ENCODE results near the gene EGFL8.

The EGFL8 gene

GRCh38 chr6:32194825-32195651 is 30.6 kb downstream of the EGFL8 start:
- H3K9me3 ChIP-seq (ENCODE audit: control insufficient read depth in 1 of 2, low read length in 2 of 2), result no peaks in the 10 kb centered on the region
- peak overlapping the region; percentile 50 to 63 for H3K4me3 ChIP-seq (ENCODE audit: low read depth in 1 of 2, low read length in 2 of 2)
- H3K9ac ChIP-seq (ENCODE audit: low read depth in 1 of 2, low read length in 2 of 2), result peak overlapping the region; percentile 50 to 71
- H3K36me3 ChIP-seq (ENCODE audit: control insufficient read depth in 1 of 2, insufficient read depth in 2 of 2, low read length in 2 of 2), result no peaks in the 10 kb centered on the region
- peaks cover 41 to 46% of the 10 kb centered on the region in 2 donors for H3K4me1 ChIP-seq (ENCODE audit: control insufficient read depth in 1 of 2, insufficient read depth in 2 of 2, low read length in 2 of 2)
- no peaks in the 10 kb centered on the region for H3K27me3 ChIP-seq (ENCODE audit: control insufficient read depth in 1 of 2, insufficient read depth in 2 of 2, low read length in 2 of 2)
- peak overlapping the region; percentile 78 for H3K27ac ChIP-seq (ENCODE audit: low read depth, low read length)

GRCh38 chr6:32195652-32195901 is 31.2 kb downstream of the EGFL8 start:
- peak overlapping the region; percentile 63 to 86 for H3K4me3 ChIP-seq (ENCODE audit: low read depth in 1 of 2, low read length in 2 of 2)

GRCh38 chr6:32195902-32196681 is 31.7 kb downstream of the EGFL8 start:
- peak overlapping the region; percentile 95 to 98 for H3K9ac ChIP-seq (ENCODE audit: low read depth in 1 of 2, low read length in 2 of 2)
- H3K4me3 ChIP-seq (ENCODE audit: low read depth in 1 of 2, low read length in 2 of 2), result peak overlapping the region; percentile 82 to 86
- no peaks in the 10 kb centered on the region for H3K27me3 ChIP-seq (ENCODE audit: control insufficient read depth in 1 of 2, insufficient read depth in 2 of 2, low read length in 2 of 2)
- H3K27ac ChIP-seq (ENCODE audit: low read depth, low read length), result peak overlapping the region; percentile 99
- H3K9me3 ChIP-seq (ENCODE audit: control insufficient read depth in 1 of 2, low read length in 2 of 2), result no peaks in the 10 kb centered on the region
- H3K36me3 ChIP-seq (ENCODE audit: control insufficient read depth in 1 of 2, insufficient read depth in 2 of 2, low read length in 2 of 2), result no peaks in the 10 kb centered on the region
- peaks cover 31 to 42% of the 10 kb centered on the region in 2 donors for H3K4me1 ChIP-seq (ENCODE audit: control insufficient read depth in 1 of 2, insufficient read depth in 2 of 2, low read length in 2 of 2)

More at GRCh38 chr6:32195652-32195901, 31.2 kb downstream of the EGFL8 start:
- Histone ChIP-seq H3K36me3 (ENCODE audit: control insufficient read depth in 1 of 2, insufficient read depth in 2 of 2, low read length in 2 of 2) (no peaks in the 10 kb centered on the region), H3K27ac (ENCODE audit: low read depth, low read length) (peak overlapping the region; percentile 99), H3K9me3 (ENCODE audit: control insufficient read depth in 1 of 2, low read length in 2 of 2) (no peaks in the 10 kb centered on the region), H3K9ac (ENCODE audit: low read depth in 1 of 2, low read length in 2 of 2) (peak overlapping the region in 1 of 2 donors; percentile 98), H3K4me1 (ENCODE audit: control insufficient read depth in 1 of 2, insufficient read depth in 2 of 2, low read length in 2 of 2) (peaks cover 36 to 46% of the 10 kb centered on the region in 2 donors), H3K27me3 (ENCODE audit: control insufficient read depth in 1 of 2, insufficient read depth in 2 of 2, low read length in 2 of 2) (no peaks in the 10 kb centered on the region)

GRCh38 chr6:32196682-32197616 is 32.6 kb downstream of the EGFL8 start:
- Histone ChIP-seq H3K27me3 (ENCODE audit: control insufficient read depth in 1 of 2, insufficient read depth in 2 of 2, low read length in 2 of 2) (no peaks in the 10 kb centered on the region), H3K9ac (ENCODE audit: low read depth in 1 of 2, low read length in 2 of 2) (peak overlapping the region; percentile 95 to 98), H3K27ac (ENCODE audit: low read depth, low read length) (peak overlapping the region; percentile 99), H3K9me3 (ENCODE audit: control insufficient read depth in 1 of 2, low read length in 2 of 2) (no peaks in the 10 kb centered on the region), H3K36me3 (ENCODE audit: control insufficient read depth in 1 of 2, insufficient read depth in 2 of 2, low read length in 2 of 2) (no peaks in the 10 kb centered on the region), H3K4me1 (ENCODE audit: control insufficient read depth in 1 of 2, insufficient read depth in 2 of 2, low read length in 2 of 2) (peaks cover 25 to 33% of the 10 kb centered on the region in 2 donors), H3K4me3 (ENCODE audit: low read depth in 1 of 2, low read length in 2 of 2) (peak overlapping the region; percentile 82 to 86)

GRCh38 chr6:32198345-32198696 is 33.9 kb downstream of the EGFL8 start:
- H3K9ac ChIP-seq (ENCODE audit: low read depth in 1 of 2, low read length in 2 of 2), result no peak overlapping the region
- H3K9me3 ChIP-seq (ENCODE audit: control insufficient read depth in 1 of 2, low read length in 2 of 2), result no peaks in the 10 kb centered on the region
- no peak overlapping the region for H3K27ac ChIP-seq (ENCODE audit: low read depth, low read length)
- no peaks in the 10 kb centered on the region for H3K36me3 ChIP-seq (ENCODE audit: control insufficient read depth in 1 of 2, insufficient read depth in 2 of 2, low read length in 2 of 2)
- H3K27me3 ChIP-seq (ENCODE audit: control insufficient read depth in 1 of 2, insufficient read depth in 2 of 2, low read length in 2 of 2), result no peaks in the 10 kb centered on the region
- no peak overlapping the region for H3K4me3 ChIP-seq (ENCODE audit: low read depth in 1 of 2, low read length in 2 of 2)
- peaks cover 22 to 25% of the 10 kb centered on the region in 2 donors for H3K4me1 ChIP-seq (ENCODE audit: control insufficient read depth in 1 of 2, insufficient read depth in 2 of 2, low read length in 2 of 2)

- Histone ChIP-seq H3K27ac (ENCODE audit: low read depth, low read length) (no peak overlapping the region), H3K4me3 (ENCODE audit: low read depth in 1 of 2, low read length in 2 of 2) (no peak overlapping the region), H3K4me1 (ENCODE audit: control insufficient read depth in 1 of 2, insufficient read depth in 2 of 2, low read length in 2 of 2) (peaks cover 18 to 25% of the 10 kb centered on the region in 2 donors), H3K9ac (ENCODE audit: low read depth in 1 of 2, low read length in 2 of 2) (no peak overlapping the region), H3K9me3 (ENCODE audit: control insufficient read depth in 1 of 2, low read length in 2 of 2) (no peaks in the 10 kb centered on the region), H3K36me3 (ENCODE audit: control insufficient read depth in 1 of 2, insufficient read depth in 2 of 2, low read length in 2 of 2) (no peaks in the 10 kb centered on the region), H3K27me3 (ENCODE audit: control insufficient read depth in 1 of 2, insufficient read depth in 2 of 2, low read length in 2 of 2) (no peaks in the 10 kb centered on the region)
Measured at GRCh38 chr6:32198866-32199265, 34.5 kb downstream of the EGFL8 start.

GRCh38 chr6:32200711-32201475 is 36.5 kb downstream of the EGFL8 start:
- Histone ChIP-seq H3K27me3 (ENCODE audit: control insufficient read depth in 1 of 2, insufficient read depth in 2 of 2, low read length in 2 of 2) (no peaks in the 10 kb centered on the region), H3K4me1 (ENCODE audit: control insufficient read depth in 1 of 2, insufficient read depth in 2 of 2, low read length in 2 of 2) (peaks cover 12% of the 10 kb centered on the region in 2 donors), H3K9ac (ENCODE audit: low read depth in 1 of 2, low read length in 2 of 2) (no peak overlapping the region), H3K27ac (ENCODE audit: low read depth, low read length) (no peak overlapping the region), H3K36me3 (ENCODE audit: control insufficient read depth in 1 of 2, insufficient read depth in 2 of 2, low read length in 2 of 2) (no peaks in the 10 kb centered on the region), H3K9me3 (ENCODE audit: control insufficient read depth in 1 of 2, low read length in 2 of 2) (no peaks in the 10 kb centered on the region), H3K4me3 (ENCODE audit: low read depth in 1 of 2, low read length in 2 of 2) (no peak overlapping the region)

- Histone ChIP-seq H3K27ac (ENCODE audit: low read depth, low read length) (no peak overlapping the region), H3K4me1 (ENCODE audit: control insufficient read depth in 1 of 2, insufficient read depth in 2 of 2, low read length in 2 of 2) (peaks cover 3 to 4% of the 10 kb centered on the region in 2 donors), H3K4me3 (ENCODE audit: low read depth in 1 of 2, low read length in 2 of 2) (no peak overlapping the region), H3K36me3 (ENCODE audit: control insufficient read depth in 1 of 2, insufficient read depth in 2 of 2, low read length in 2 of 2) (no peaks in the 10 kb centered on the region), H3K27me3 (ENCODE audit: control insufficient read depth in 1 of 2, insufficient read depth in 2 of 2, low read length in 2 of 2) (no peaks in the 10 kb centered on the region), H3K9me3 (ENCODE audit: control insufficient read depth in 1 of 2, low read length in 2 of 2) (no peaks in the 10 kb centered on the region), H3K9ac (ENCODE audit: low read depth in 1 of 2, low read length in 2 of 2) (no peak overlapping the region)
Measured at GRCh38 chr6:32202186-32202585, 37.8 kb downstream of the EGFL8 start.

- H3K9ac ChIP-seq (ENCODE audit: low read depth in 1 of 2, low read length in 2 of 2), result no peak overlapping the region
- no peaks in the 10 kb centered on the region for H3K9me3 ChIP-seq (ENCODE audit: control insufficient read depth in 1 of 2, low read length in 2 of 2)
- H3K36me3 ChIP-seq (ENCODE audit: control insufficient read depth in 1 of 2, insufficient read depth in 2 of 2, low read length in 2 of 2), result no peaks in the 10 kb centered on the region
- H3K4me3 ChIP-seq (ENCODE audit: low read depth in 1 of 2, low read length in 2 of 2), result no peak overlapping the region
- H3K27me3 ChIP-seq (ENCODE audit: control insufficient read depth in 1 of 2, insufficient read depth in 2 of 2, low read length in 2 of 2), result no peaks in the 10 kb centered on the region
- H3K4me1 ChIP-seq (ENCODE audit: control insufficient read depth in 1 of 2, insufficient read depth in 2 of 2, low read length in 2 of 2), result no peaks in the 10 kb centered on the region
- H3K27ac ChIP-seq (ENCODE audit: low read depth, low read length), result no peak overlapping the region
Measured at GRCh38 chr6:32203426-32204267, 39.3 kb downstream of the EGFL8 start.

All from duodenal mucosa (tissue), 2 donors.